Measurements from ENCODE around the gene DNAH6. TPM values are rescaled to one million over a fixed set of nuclear protein-coding genes. Genes with fewer than 3 reads are reported as not detected.
A peak's percentile ranks its signal among the peaks of the same experiment; 100 is the strongest.

DNAH6 gene
- total RNA-seq, 2 experiments from 2014 or later, result 0.83 to 1.0 TPM

- peak overlapping the region; percentile 63 for H3K4me3 Mint-ChIP-seq
- DNase-seq, result no peak
- H3K27me3 Mint-ChIP-seq, result no peaks in the 10 kb centered on the region
- peak; percentile 66 for ATAC-seq (ENCODE audit: low read depth)
- peaks cover 47% of the 10 kb centered on the region for H3K36me3 Mint-ChIP-seq
- peak overlapping the region; percentile 85 for H3K27ac Mint-ChIP-seq
- POLR2A ChIA-PET, result interaction anchor here (0.9 to 1.4 kb wide), 2 partner anchors 194 to 230 kb away, joined by 3 to 6 read pairs; no protein-coding TSS in a partner anchor
- H3K4me1 Mint-ChIP-seq, result peaks cover 53% of the 10 kb centered on the region
- H3K9me3 Mint-ChIP-seq, result peaks cover 24% of the 10 kb centered on the region
Measured at GRCh38 chr2:84652431-84652830, 136.1 kb downstream of the DNAH6 start.

GRCh38 chr2:84653302-84653701, 137.0 kb downstream of the DNAH6 start:
- POLR2A ChIA-PET, result no interaction called here
- Mint-ChIP-seq H3K4me3 (no peak overlapping the region), H3K4me1 (peaks cover 52% of the 10 kb centered on the region), H3K36me3 (peaks cover 50% of the 10 kb centered on the region), H3K27me3 (no peaks in the 10 kb centered on the region), H3K9me3 (peaks cover 26% of the 10 kb centered on the region), H3K27ac (peak overlapping the region; percentile 42)
- no peak for DNase-seq
- no peak for ATAC-seq (ENCODE audit: low read depth)

GRCh38 chr2:84654414-84654813, 138.1 kb downstream of the DNAH6 start:
- H3K4me3 Mint-ChIP-seq, result no peak overlapping the region
- H3K36me3 Mint-ChIP-seq, result peaks cover 46% of the 10 kb centered on the region
- peaks cover 47% of the 10 kb centered on the region for H3K4me1 Mint-ChIP-seq
- H3K27ac Mint-ChIP-seq, result peak overlapping the region; percentile 17
- H3K9me3 Mint-ChIP-seq, result peaks cover 26% of the 10 kb centered on the region
- ATAC-seq (ENCODE audit: low read depth) (no peak), DNase-seq (no peak)
- POLR2A ChIA-PET, result interaction anchor here (0.9 kb wide), 1 partner anchor 18 kb away, joined by 3 read pairs; no protein-coding TSS in a partner anchor
- no peaks in the 10 kb centered on the region for H3K27me3 Mint-ChIP-seq

GRCh38 chr2:84669122-84669521, 152.8 kb downstream of the DNAH6 start:
- no peak for DNase-seq
- Mint-ChIP-seq H3K36me3 (peaks cover 6% of the 10 kb centered on the region), H3K4me1 (peaks cover 4% of the 10 kb centered on the region), H3K27ac (no peak overlapping the region), H3K27me3 (no peaks in the 10 kb centered on the region), H3K9me3 (peaks cover 5% of the 10 kb centered on the region), H3K4me3 (no peak overlapping the region)
- POLR2A ChIA-PET, result no interaction called here
- no peak for ATAC-seq (ENCODE audit: low read depth)

- peaks cover 7% of the 10 kb centered on the region for H3K4me1 Mint-ChIP-seq
- H3K27ac Mint-ChIP-seq, result no peak overlapping the region
- H3K9me3 Mint-ChIP-seq, result no peaks in the 10 kb centered on the region
- H3K4me3 Mint-ChIP-seq, result no peak overlapping the region
- no peak for ATAC-seq (ENCODE audit: low read depth)
- peaks cover 2% of the 10 kb centered on the region for H3K36me3 Mint-ChIP-seq
- H3K27me3 Mint-ChIP-seq, result no peaks in the 10 kb centered on the region
- DNase-seq, result no peak
- POLR2A ChIA-PET, result no interaction called here
Measured at GRCh38 chr2:84674099-84674498, 157.8 kb downstream of the DNAH6 start.

GRCh38 chr2:84674586-84674985, 158.3 kb downstream of the DNAH6 start:
- Mint-ChIP-seq H3K36me3 (peaks cover 2% of the 10 kb centered on the region), H3K9me3 (no peaks in the 10 kb centered on the region), H3K4me3 (no peak overlapping the region), H3K4me1 (peaks cover 7% of the 10 kb centered on the region), H3K27ac (no peak overlapping the region), H3K27me3 (no peaks in the 10 kb centered on the region)
- no peak for ATAC-seq (ENCODE audit: low read depth)
- no peak for DNase-seq
- POLR2A ChIA-PET, result no interaction called here

GRCh38 chr2:84676295-84676694, 160.0 kb downstream of the DNAH6 start:
- Mint-ChIP-seq H3K36me3 (peaks cover 5% of the 10 kb centered on the region), H3K4me3 (no peak overlapping the region), H3K9me3 (no peaks in the 10 kb centered on the region), H3K27ac (no peak overlapping the region), H3K27me3 (no peaks in the 10 kb centered on the region), H3K4me1 (peaks cover 7% of the 10 kb centered on the region)
- ATAC-seq (ENCODE audit: low read depth), result no peak
- DNase-seq, result no peak
- POLR2A ChIA-PET, result no interaction called here

GRCh38 chr2:84678214-84678613, 161.9 kb downstream of the DNAH6 start:
- POLR2A ChIA-PET, result no interaction called here
- peaks cover 6% of the 10 kb centered on the region for H3K36me3 Mint-ChIP-seq
- ATAC-seq (ENCODE audit: low read depth) (no peak), DNase-seq (no peak)
- H3K9me3 Mint-ChIP-seq, result no peaks in the 10 kb centered on the region
- no peak overlapping the region for H3K4me3 Mint-ChIP-seq
- no peaks in the 10 kb centered on the region for H3K27me3 Mint-ChIP-seq
- peaks cover 7% of the 10 kb centered on the region for H3K4me1 Mint-ChIP-seq
- H3K27ac Mint-ChIP-seq, result no peak overlapping the region

GRCh38 chr2:84686783-84687476, 170.6 kb downstream of the DNAH6 start:
- Mint-ChIP-seq H3K27ac (no peak overlapping the region), H3K9me3 (peaks cover 4% of the 10 kb centered on the region), H3K36me3 (peaks cover 7% of the 10 kb centered on the region), H3K4me1 (peaks cover 3% of the 10 kb centered on the region), H3K4me3 (no peak overlapping the region), H3K27me3 (no peaks in the 10 kb centered on the region)
- POLR2A ChIA-PET, result no interaction called here
- DNase-seq, result no peak
- no peak for ATAC-seq (ENCODE audit: low read depth)

GRCh38 chr2:84687498-84688149, 171.3 kb downstream of the DNAH6 start:
- H3K27me3 Mint-ChIP-seq, result no peaks in the 10 kb centered on the region
- ATAC-seq (ENCODE audit: low read depth) (no peak), DNase-seq (no peak)
- peaks cover 3% of the 10 kb centered on the region for H3K4me1 Mint-ChIP-seq
- POLR2A ChIA-PET, result no interaction called here
- no peak overlapping the region for H3K4me3 Mint-ChIP-seq
- H3K27ac Mint-ChIP-seq, result no peak overlapping the region
- H3K9me3 Mint-ChIP-seq, result peaks cover 4% of the 10 kb centered on the region
- H3K36me3 Mint-ChIP-seq, result peaks cover 7% of the 10 kb centered on the region

GRCh38 chr2:84690225-84690624, 173.9 kb downstream of the DNAH6 start:
- peaks cover 2% of the 10 kb centered on the region for H3K9me3 Mint-ChIP-seq
- peaks cover 14% of the 10 kb centered on the region for H3K36me3 Mint-ChIP-seq
- H3K27ac Mint-ChIP-seq, result no peak overlapping the region
- no peak for ATAC-seq (ENCODE audit: low read depth)
- POLR2A ChIA-PET, result no interaction called here
- H3K4me1 Mint-ChIP-seq, result peaks cover 12% of the 10 kb centered on the region
- H3K27me3 Mint-ChIP-seq, result no peaks in the 10 kb centered on the region
- DNase-seq, result no peak
- H3K4me3 Mint-ChIP-seq, result no peak overlapping the region

GRCh38 chr2:84694088-84694622, 177.9 kb downstream of the DNAH6 start:
- peaks cover 19% of the 10 kb centered on the region for H3K36me3 Mint-ChIP-seq
- peak overlapping the region; percentile 77 for H3K4me3 Mint-ChIP-seq
- no peaks in the 10 kb centered on the region for H3K27me3 Mint-ChIP-seq
- H3K9me3 Mint-ChIP-seq, result peaks cover 4% of the 10 kb centered on the region
- POLR2A ChIA-PET, result interaction anchor here (1.4 kb wide), 1 partner anchor 47 kb away, joined by 3 read pairs; no protein-coding TSS in a partner anchor
- ATAC-seq (ENCODE audit: low read depth) (peak; percentile 79), DNase-seq (peak; percentile 47)
- H3K27ac Mint-ChIP-seq, result peak overlapping the region; percentile 76
- peaks cover 11% of the 10 kb centered on the region for H3K4me1 Mint-ChIP-seq

GRCh38 chr2:84697895-84698294, 181.6 kb downstream of the DNAH6 start:
- H3K27me3 Mint-ChIP-seq, result no peaks in the 10 kb centered on the region
- H3K9me3 Mint-ChIP-seq, result peaks cover 11% of the 10 kb centered on the region
- peaks cover 23% of the 10 kb centered on the region for H3K36me3 Mint-ChIP-seq
- no peak overlapping the region for H3K27ac Mint-ChIP-seq
- no peak overlapping the region for H3K4me3 Mint-ChIP-seq
- peaks cover 11% of the 10 kb centered on the region for H3K4me1 Mint-ChIP-seq
- ATAC-seq (ENCODE audit: low read depth) (no peak), DNase-seq (no peak)
- POLR2A ChIA-PET, result interaction anchor here (1.0 kb wide), 1 partner anchor 9 kb away, joined by 3 read pairs; no protein-coding TSS in a partner anchor

- ATAC-seq (ENCODE audit: low read depth) (no peak), DNase-seq (no peak)
- peaks cover 20% of the 10 kb centered on the region for H3K36me3 Mint-ChIP-seq
- no peak overlapping the region for H3K27ac Mint-ChIP-seq
- peaks cover 20% of the 10 kb centered on the region for H3K9me3 Mint-ChIP-seq
- no peaks in the 10 kb centered on the region for H3K27me3 Mint-ChIP-seq
- H3K4me3 Mint-ChIP-seq, result no peak overlapping the region
- H3K4me1 Mint-ChIP-seq, result peaks cover 2% of the 10 kb centered on the region
- POLR2A ChIA-PET, result no interaction called here
Measured at GRCh38 chr2:84700006-84700405, 183.7 kb downstream of the DNAH6 start.
